Measurements from ENCODE around the gene FHIT. TPM values are rescaled to one million over a fixed set of nuclear protein-coding genes. Genes with fewer than 3 reads are reported as not detected.

The FHIT gene
- total and polyA plus RNA-seq, 2 of the 4 experiments (the other 2 are of a cell fraction), result 0.07 TPM; not detected in 1

DNA sequence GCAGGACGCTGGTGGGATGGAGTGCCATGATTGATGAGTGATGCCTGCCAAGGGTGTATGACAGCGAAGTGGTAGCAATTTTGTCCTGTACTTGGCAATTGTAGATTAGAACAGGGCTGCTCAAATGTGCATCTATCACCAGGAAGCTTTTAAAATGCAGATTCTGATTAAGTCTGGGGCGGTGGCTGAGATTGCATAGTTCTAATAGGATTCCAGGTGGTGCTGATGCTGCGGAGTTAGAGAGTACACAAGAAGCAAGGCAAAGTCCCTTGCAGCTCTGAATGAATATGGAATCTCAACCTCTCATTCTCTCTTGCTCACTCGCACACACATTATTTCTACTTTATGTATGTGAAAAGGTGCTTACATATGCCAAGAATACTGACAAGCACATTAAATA, 670.4 kb downstream of the FHIT start:
- peak overlapping the region; percentile 25; the same call in 1 of the 2 replicates for H2BK20ac ChIP-seq (ENCODE audit: low read depth, low read length)
- no peak overlapping the region for H3K56ac ChIP-seq (ENCODE audit: extremely low read depth, insufficient read depth, low read length)
- H3K27me3 ChIP-seq (ENCODE audit: control insufficient read depth, insufficient read depth, low read length), result no peaks in the 10 kb centered on the region
- H3K9me3 ChIP-seq (ENCODE audit: control insufficient read depth, insufficient read depth, low read length), result no peaks in the 10 kb centered on the region
- H3K4ac ChIP-seq (ENCODE audit: low read depth, low read length), result no peak overlapping the region
- H3K23ac ChIP-seq (ENCODE audit: low read depth, low read length), result no peak overlapping the region
- ChIA-PET CTCF (no interaction called here), POLR2A (ENCODE audit: unreplicated experiment) (no interaction called here)
- no peak overlapping the region for H4K5ac ChIP-seq (ENCODE audit: low read depth, low read length)
- peak overlapping the region; percentile 35; the same call in 1 of the 2 replicates for H2AK5ac ChIP-seq (ENCODE audit: low read depth, low read length)
- H3K4me1 ChIP-seq (ENCODE audit: control insufficient read depth, insufficient read depth, low read length), result peaks cover 2% of the 10 kb centered on the region; the same call in 1 of the 2 replicates
- no peak overlapping the region for H3K18ac ChIP-seq (ENCODE audit: low read depth, low read length)
- H2AFZ ChIP-seq (replicated peaks; ENCODE audit: low read length, poor library complexity), result no peak overlapping the region
- H3K79me1 ChIP-seq (ENCODE audit: low read depth in 1 of 2, low read length in 2 of 2), result no peaks in the 10 kb centered on the region
- no peak overlapping the region for H3K4me3 ChIP-seq (ENCODE audit: insufficient read depth, low read depth, low read length)
- intact Hi-C loops (cut with micrococcal nuclease), result no loop called here
- no TSS peak for BruUV-seq (replicated peaks)
- no peak overlapping the region for H2BK15ac ChIP-seq (ENCODE audit: low read depth, low read length)
- no peaks in the 10 kb centered on the region for H3K36me3 ChIP-seq (ENCODE audit: control insufficient read depth, insufficient read depth, low read length)
- in situ Hi-C loops (cut with MboI; ENCODE audit: low sequenced_read_pairs), result no loop called here
- no peak overlapping the region for H4K8ac ChIP-seq (ENCODE audit: low read depth in 2 of 2, low read length in 2 of 2)
- no peaks in the 10 kb centered on the region for H3K9me1 ChIP-seq (ENCODE audit: insufficient read depth, low read length)
- dilution Hi-C loops (cut with HindIII; ENCODE audit: low sequenced_read_pairs, unreplicated experiment), result no loop called here
- H3K27ac ChIP-seq (ENCODE audit: insufficient read depth, low read length), result no peak overlapping the region
- no peak for TF ChIP-seq CEBPB (IDR thresholded peaks at IDR 0.05; ENCODE audit: low read depth, low read length)
- no peak for TF ChIP-seq MAZ (IDR thresholded peaks at IDR 0.05; ENCODE audit: borderline replicate concordance, low read depth, low read length)
- TF ChIP-seq RAD21 (IDR thresholded peaks at IDR 0.05; ENCODE audit: low read length), result no peak
- TF ChIP-seq, protein P1, sequence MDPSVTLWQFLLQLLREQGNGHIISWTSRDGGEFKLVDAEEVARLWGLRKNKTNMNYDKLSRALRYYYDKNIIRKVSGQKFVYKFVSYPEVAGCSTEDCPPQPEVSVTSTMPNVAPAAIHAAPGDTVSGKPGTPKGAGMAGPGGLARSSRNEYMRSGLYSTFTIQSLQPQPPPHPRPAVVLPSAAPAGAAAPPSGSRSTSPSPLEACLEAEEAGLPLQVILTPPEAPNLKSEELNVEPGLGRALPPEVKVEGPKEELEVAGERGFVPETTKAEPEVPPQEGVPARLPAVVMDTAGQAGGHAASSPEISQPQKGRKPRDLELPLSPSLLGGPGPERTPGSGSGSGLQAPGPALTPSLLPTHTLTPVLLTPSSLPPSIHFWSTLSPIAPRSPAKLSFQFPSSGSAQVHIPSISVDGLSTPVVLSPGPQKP (IDR thresholded peaks at IDR 0.05; ENCODE audit: borderline replicate concordance, low read depth, low read length), result no peak
- TF ChIP-seq POLR2A (IDR thresholded peaks at IDR 0.05; ENCODE audit: low read depth, low read length), result no peak
- TF ChIP-seq MXI1 (IDR thresholded peaks at IDR 0.05; ENCODE audit: borderline replicate concordance, low read depth, low read length), result no peak
- no peak for TF ChIP-seq BHLHE40 (IDR thresholded peaks at IDR 0.05; ENCODE audit: low read depth, low read length)
- TF ChIP-seq RCOR1 (IDR thresholded peaks at IDR 0.05; ENCODE audit: insufficient replicate concordance, low read length), result no peak
- TF ChIP-seq RFX5 (IDR thresholded peaks at IDR 0.05; ENCODE audit: low read depth, low read length), result no peak
- H2BK120ac ChIP-seq (ENCODE audit: low read depth, low read length), result no peak overlapping the region; the same call in 1 of the 2 replicates
- H4K20me1 ChIP-seq (ENCODE audit: insufficient read depth, low read length), result no peaks in the 10 kb centered on the region
- H3K14ac ChIP-seq (replicated peaks; ENCODE audit: low read depth, low read length), result no peak overlapping the region
- WGBS, 2 experiments (ENCODE audit: extremely low coverage in 2 of 2, insufficient read length in 1 of 2), result 80% methylated on average over 1 of the region's 5 CpGs; no CpG with 5 or more reads in 1 of the 2 experiments
- H3K9ac ChIP-seq (ENCODE audit: low read depth, low read length), result no peak overlapping the region
- no peak overlapping the region for H2BK5ac ChIP-seq (ENCODE audit: low read depth, low read length, poor library complexity, severe bottlenecking)
- no peak overlapping the region for H3K4me2 ChIP-seq (ENCODE audit: low read depth, low read length)
- H2AK9ac ChIP-seq (replicated peaks; ENCODE audit: low read depth, low read length, poor library complexity), result no peak overlapping the region
- DNase-seq (no peak), ATAC-seq (ENCODE audit: low read depth) (no peak)
- H4K91ac ChIP-seq (ENCODE audit: insufficient read depth, low read depth, low read length), result no peak overlapping the region
